B cell (primary cell): ENCODE data around the gene KCNJ11.

Experiments used
- CTCF ChIP-seq: fragments of 200-600 bp; IDR thresholded peaks from one replicate; pipeline ENCODE4 v1.8.0; 2022; ENCODE audit warnings: antibody characterized with exemption, mild to moderate bottlenecking
- EZH2 ChIP-seq: IDR thresholded peaks from 2 replicates; pipeline ENCODE4 v1.6.1; 2012; ENCODE audit warnings: borderline replicate concordance, low read depth, mild to moderate bottlenecking, moderate library complexity, low read length; ENCODE audit not compliant: insufficient read depth, poor library complexity, severe bottlenecking

- TF ChIP-seq CTCF (no peak), EZH2 (no peak)
Measured at GRCh38 chr11:17418444-17419081, 30.1 kb upstream of the KCNJ11 start.
